NCI-H2081 treated with DMSO at 0.1 percent for 48 hours (cell line): ENCODE results near the gene TNFRSF14.

Source experiments
- DNase-seq: peaks from one replicate; lab custom pipeline; 2025; lab: John Stamatoyannopoulos, UW

Gene TNFRSF14

GRCh38 chr1:2602311-2602835 lies 46.2 kb downstream of the TNFRSF14 start:
- no peak for DNase-seq

GRCh38 chr1:2602866-2603520 lies 46.8 kb downstream of the TNFRSF14 start:
- DNase-seq = no peak

DNA sequence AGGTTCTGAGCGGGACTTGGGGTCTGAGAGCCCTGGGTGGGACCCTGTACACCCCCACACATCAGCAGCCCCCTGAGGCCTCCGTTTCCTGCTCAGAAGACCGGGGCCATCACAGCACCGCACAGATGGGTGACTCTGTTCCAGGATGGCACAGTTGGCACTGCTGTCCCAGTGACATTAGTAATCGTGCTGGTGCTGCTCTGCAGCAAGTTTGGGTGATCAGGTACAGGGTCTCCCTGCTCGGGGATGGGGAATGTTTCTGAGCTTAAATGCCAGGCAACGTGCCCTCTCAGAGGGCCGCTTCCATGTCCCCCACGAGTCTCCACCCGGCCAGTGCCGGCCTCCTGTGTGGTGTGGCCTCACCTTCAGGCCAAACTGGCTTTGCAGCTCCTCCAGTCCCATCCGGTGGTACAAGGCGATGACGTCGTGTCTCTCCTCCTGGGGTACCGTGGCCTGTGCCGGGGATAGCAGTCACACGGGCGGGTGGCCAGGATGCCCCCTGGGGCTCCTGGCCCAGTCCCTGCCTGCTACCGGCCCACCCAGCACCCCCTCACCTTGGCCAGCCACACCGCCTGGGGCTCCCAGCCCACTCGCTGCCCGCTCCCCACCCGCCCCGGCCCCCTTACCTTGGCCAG lies 47.5 kb downstream of the TNFRSF14 start:
- no peak for DNase-seq

- no peak for DNase-seq
Measured at GRCh38 chr1:2604156-2604843, 48.1 kb downstream of the TNFRSF14 start.

GRCh38 chr1:2604844-2605508 lies 48.8 kb downstream of the TNFRSF14 start:
- DNase-seq = no peak

DNA sequence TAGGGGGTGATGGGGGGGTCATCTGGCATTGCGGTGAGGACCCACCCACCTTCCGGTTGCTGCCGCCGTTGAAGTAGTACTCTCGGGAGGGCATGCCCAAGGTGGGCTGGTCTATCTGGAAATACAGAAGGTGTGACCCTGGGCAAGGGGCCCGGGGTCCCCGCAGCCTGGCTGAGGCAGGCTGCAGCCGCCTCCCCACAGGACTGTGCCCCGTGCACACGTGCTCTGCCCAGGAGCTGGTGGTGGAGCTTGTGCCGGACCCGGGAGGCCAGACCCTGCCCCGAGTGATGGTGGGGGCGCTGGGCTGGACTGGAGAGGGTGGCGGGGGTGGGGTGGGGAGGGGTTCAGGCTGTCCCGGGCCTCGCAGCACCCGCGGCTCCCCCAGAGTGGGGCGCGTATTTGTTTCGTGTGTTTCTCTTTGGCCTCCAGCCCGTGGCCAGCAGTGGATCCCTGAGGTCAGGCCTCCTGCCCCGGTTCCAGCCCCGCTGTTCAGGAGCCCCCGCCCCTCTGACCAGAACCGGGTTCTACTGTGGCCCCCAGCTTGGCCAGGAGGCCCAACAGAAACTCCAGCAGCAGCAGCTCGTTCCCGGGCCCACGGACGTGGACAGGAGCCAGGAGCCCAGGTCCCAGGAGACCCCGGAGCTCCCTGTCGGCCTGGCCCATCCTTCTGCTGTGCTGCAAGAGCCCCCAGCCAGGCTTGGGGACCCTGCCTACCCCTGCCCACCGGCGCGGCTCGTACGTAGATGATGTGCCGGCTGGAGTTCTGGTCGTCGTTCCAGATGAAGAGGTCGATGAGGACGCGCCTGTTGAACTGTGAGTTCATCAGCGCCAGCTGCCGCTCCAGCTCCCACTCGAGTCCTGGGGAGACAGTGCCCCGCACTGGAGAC lies 49.6 kb downstream of the TNFRSF14 start:
- no peak for DNase-seq

DNA sequence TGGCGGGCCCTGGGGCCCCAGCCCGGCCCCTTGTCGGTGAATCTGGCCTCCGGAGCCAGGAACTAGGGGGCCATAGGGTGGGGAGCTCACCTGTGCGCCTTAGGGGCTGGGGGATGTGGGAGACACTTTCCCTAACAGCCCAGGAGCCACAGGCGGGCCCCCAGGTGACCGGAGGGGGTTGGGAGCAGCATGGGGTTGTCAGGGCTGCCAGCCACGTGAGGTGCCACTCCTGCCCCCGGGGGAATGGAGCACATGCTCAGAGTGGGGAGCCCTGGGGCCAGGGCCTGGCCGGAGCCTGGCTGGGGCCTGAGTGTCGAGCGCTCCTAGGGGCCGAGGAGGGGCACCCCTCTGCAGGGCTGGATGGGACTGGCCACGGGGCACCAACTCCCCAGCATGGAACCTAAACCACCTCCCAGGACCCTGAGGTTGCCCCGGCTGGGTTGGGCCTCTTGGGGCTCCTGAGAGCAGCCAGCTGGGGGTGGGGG lies 50.3 kb downstream of the TNFRSF14 start:
- DNase-seq = no peak

GRCh38 chr1:2606881-2607621 lies 50.9 kb downstream of the TNFRSF14 start:
- no peak for DNase-seq

GRCh38 chr1:2607641-2608091 lies 51.5 kb downstream of the TNFRSF14 start:
- DNase-seq = no peak

DNA sequence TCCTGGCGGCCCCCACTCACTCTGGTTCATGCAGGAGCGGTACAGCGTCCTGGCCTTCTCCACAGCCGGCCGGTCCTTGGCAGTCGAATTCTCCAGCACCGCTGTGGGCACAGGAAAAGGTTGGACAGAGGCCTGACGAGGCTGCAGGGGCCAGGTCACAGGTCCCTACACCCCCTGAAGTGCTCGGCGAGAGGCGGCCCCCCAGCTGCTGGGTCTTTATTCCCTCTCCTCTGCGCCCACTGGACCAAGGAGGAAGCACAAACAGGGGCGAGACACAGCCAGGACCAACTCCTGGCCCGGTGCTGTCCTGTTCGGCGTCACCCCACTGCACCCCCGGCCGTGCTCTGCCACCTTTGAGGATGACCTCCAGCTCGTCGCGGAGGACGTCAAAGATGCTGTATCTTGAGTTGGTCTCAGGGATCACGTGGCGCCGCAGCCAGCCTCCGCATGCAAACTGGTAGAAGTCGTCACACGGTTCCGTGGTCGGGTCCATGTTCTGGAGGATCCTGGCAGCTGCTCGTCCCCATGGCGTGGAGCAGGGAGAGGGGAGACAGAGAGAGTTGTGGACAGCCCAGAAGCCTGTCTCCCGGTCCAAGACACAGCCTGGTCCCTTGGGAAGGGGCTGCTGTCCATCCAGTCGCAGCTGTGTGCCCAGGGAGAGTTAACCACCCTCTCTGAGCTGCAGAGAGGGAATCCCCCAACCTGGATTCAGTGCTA lies 53.3 kb downstream of the TNFRSF14 start:
- no peak for DNase-seq

GRCh38 chr1:2610036-2610959 lies 54.1 kb downstream of the TNFRSF14 start:
- DNase-seq = no peak

- no peak for DNase-seq
Measured at GRCh38 chr1:2611031-2611501, 54.9 kb downstream of the TNFRSF14 start.

DNA sequence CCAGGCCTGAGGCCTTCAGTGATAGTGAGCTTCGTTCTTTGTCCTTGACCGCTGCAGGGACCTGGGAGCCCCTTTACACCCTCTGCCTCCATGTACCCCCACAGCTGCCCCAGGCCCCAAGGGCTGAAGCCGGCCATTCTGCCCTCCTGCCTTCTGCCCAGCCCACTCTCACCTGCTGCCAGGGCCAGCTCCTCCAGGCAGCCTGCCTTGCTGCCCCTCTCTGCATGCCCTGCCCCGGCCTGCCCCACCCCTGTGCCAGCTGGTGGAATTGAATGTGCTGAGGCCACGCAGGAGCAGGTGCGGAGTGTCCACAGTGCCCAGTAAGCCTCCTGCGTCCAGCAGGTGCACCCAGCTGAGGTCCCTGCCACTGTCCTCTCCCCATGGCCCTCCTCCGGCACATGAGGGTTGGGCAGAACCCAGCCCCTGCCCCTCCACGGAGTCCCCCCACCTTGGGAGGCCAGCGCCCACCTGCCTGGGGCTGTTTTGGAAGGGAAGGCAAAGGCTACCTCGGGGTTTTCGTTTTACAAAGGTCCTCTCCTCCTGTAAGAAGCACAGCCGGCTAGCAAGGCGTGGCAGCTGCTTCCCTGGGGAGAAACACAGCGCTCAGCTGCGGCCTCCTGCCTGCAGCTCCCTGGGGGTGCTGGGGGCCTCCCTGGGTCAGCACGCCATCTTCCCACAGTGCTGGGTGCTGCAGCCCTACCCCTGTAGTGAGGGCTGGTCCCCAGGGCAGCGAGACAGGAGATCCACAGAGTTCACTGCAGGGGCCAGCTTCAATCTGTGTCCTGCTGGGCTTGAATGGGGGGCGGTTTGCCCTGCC lies 55.7 kb downstream of the TNFRSF14 start:
- no peak for DNase-seq

GRCh38 chr1:2612591-2613365 lies 56.6 kb downstream of the TNFRSF14 start:
- DNase-seq = no peak
